HepG2 (cell line): Measurements from ENCODE around the gene ARFGEF3. TPM values are rescaled to one million over a fixed set of nuclear protein-coding genes. Genes with fewer than 3 reads are reported as not detected.

Source experiments
- ATF7 ChIP-seq, 2 experiments: fragments of 450-650 bp in 1 of 2; sonication (generic) in 1 of 2; formaldehyde crosslinking in 1 of 2; IDR thresholded peaks; 2 replicates each; pipeline versions ENCODE4 v1.4.0 to v1.6.1; 2016 to 2020; ENCODE audit warnings: antibody characterized with exemption in 1 of 2, mild to moderate bottlenecking in 1 of 2, missing genetic modification reagents in 1 of 2
- FOXC1 ChIP-seq: sonication (generic); formaldehyde crosslinking; IDR thresholded peaks from 2 replicates; pipeline ENCODE4 v1.8.0; 2022; ENCODE audit warnings: mild to moderate bottlenecking, missing genetic modification reagents, borderline replicate concordance
- KDM1A ChIP-seq: IDR thresholded peaks from 2 replicates; pipeline ENCODE4 v1.6.1; 2016; ENCODE audit warnings: missing compliant biosample characterization
- MED13 ChIP-seq: sonication (generic); formaldehyde crosslinking; IDR thresholded peaks from 2 replicates; pipeline ENCODE4 v1.5.0; 2020; ENCODE audit warnings: missing genetic modification reagents
- NRL ChIP-seq: sonication (generic); formaldehyde crosslinking; IDR thresholded peaks from 2 replicates; pipeline ENCODE4 v1.5.0; 2020; ENCODE audit warnings: missing genetic modification reagents, mild to moderate bottlenecking, moderate library complexity, borderline replicate concordance
- TP53 ChIP-seq: sonication (generic); formaldehyde crosslinking; conservative IDR thresholded peaks from 2 replicates; pipeline ENCODE4 v1.4.0; 2020; ENCODE audit warnings: missing genetic modification reagents
- ZBTB3 ChIP-seq: sonication (generic); formaldehyde crosslinking; IDR thresholded peaks from 2 replicates; pipeline ENCODE4 v1.4.0; 2020; ENCODE audit warnings: low read depth, mild to moderate bottlenecking, moderate library complexity, missing genetic modification reagents, borderline replicate concordance
- ZNF180 ChIP-seq: sonication (generic); formaldehyde crosslinking; IDR thresholded peaks from 2 replicates; pipeline ENCODE4 v1.4.0; 2020; ENCODE audit warnings: low read depth, missing genetic modification reagents, borderline replicate concordance
- ZNF746 ChIP-seq: sonication (generic); formaldehyde crosslinking; IDR thresholded peaks from 2 replicates; pipeline ENCODE4 v1.8.0; 2022; ENCODE audit warnings: mild to moderate bottlenecking, missing genetic modification reagents
- ZNF749 ChIP-seq: sonication (generic); formaldehyde crosslinking; IDR thresholded peaks from 2 replicates; pipeline ENCODE4 v1.8.0; 2022; ENCODE audit warnings: mild to moderate bottlenecking, missing genetic modification reagents, moderate library complexity, borderline replicate concordance
- polyA plus RNA-seq, 8 experiments: library from polyadenylated mRNA; depleted of rRNA in 3 of 8; stranded (reverse) in 7 of 8; unstranded in 1 of 8; fragments of >200 nt; fragmentation: Illumina TruSeq in 4 of 8; extraction: Trizol in 4 of 8; gene quantifications; 2 replicates each; pipeline versions ENCODE4 v1.2.1 to v1.2.3, GENCODE V29; 2011 to 2016; ENCODE audit warnings: low read depth in 4 of 8, missing spikeins in 1 of 8, mixed read lengths in 1 of 8; ENCODE audit not compliant: insufficient read depth in 1 of 8
- total RNA-seq, 5 experiments: library from RNA; depleted of rRNA; stranded (reverse); fragments of >200 nt; fragmentation: Illumina TruSeq; extraction: Trizol; gene quantifications; 2 replicates each; pipeline ENCODE4 v1.2.3, GENCODE V29; 2016; ENCODE audit warnings: low read depth in 1 of 5
- TF ChIP-seq, protein P1 (sequence below): sonication (generic); formaldehyde crosslinking; IDR thresholded peaks from 2 replicates; pipeline ENCODE4 v1.4.0; 2020; ENCODE audit warnings: missing genetic modification reagents, borderline replicate concordance
- TF ChIP-seq, protein P2 (sequence below): sonication (generic); formaldehyde crosslinking; IDR thresholded peaks from 2 replicates; pipeline ENCODE4 v1.5.0; 2020; ENCODE audit warnings: mild to moderate bottlenecking, missing genetic modification reagents, borderline replicate concordance
- TF ChIP-seq, protein P3 (sequence below): sonication (generic); formaldehyde crosslinking; IDR thresholded peaks from 2 replicates; pipeline ENCODE4 v1.8.0; 2022; ENCODE audit warnings: mild to moderate bottlenecking, missing genetic modification reagents, borderline replicate concordance
- TF ChIP-seq, protein P4 (sequence below): sonication (generic); formaldehyde crosslinking; IDR thresholded peaks from 2 replicates; pipeline ENCODE4 v1.4.0; 2020; ENCODE audit warnings: mild to moderate bottlenecking, missing genetic modification reagents, borderline replicate concordance
- TF ChIP-seq, protein P5 (sequence below): sonication (generic); formaldehyde crosslinking; IDR thresholded peaks from 2 replicates; pipeline ENCODE4 v1.5.0; 2020; ENCODE audit warnings: mild to moderate bottlenecking, low read depth, missing genetic modification reagents, borderline replicate concordance

Gene ARFGEF3
- total and polyA plus RNA-seq, 2 of the 13 experiments (the other 11 are each of a cell fraction or from before 2014, with no cell fraction given) = 0.60 to 2.6 TPM

DNA sequence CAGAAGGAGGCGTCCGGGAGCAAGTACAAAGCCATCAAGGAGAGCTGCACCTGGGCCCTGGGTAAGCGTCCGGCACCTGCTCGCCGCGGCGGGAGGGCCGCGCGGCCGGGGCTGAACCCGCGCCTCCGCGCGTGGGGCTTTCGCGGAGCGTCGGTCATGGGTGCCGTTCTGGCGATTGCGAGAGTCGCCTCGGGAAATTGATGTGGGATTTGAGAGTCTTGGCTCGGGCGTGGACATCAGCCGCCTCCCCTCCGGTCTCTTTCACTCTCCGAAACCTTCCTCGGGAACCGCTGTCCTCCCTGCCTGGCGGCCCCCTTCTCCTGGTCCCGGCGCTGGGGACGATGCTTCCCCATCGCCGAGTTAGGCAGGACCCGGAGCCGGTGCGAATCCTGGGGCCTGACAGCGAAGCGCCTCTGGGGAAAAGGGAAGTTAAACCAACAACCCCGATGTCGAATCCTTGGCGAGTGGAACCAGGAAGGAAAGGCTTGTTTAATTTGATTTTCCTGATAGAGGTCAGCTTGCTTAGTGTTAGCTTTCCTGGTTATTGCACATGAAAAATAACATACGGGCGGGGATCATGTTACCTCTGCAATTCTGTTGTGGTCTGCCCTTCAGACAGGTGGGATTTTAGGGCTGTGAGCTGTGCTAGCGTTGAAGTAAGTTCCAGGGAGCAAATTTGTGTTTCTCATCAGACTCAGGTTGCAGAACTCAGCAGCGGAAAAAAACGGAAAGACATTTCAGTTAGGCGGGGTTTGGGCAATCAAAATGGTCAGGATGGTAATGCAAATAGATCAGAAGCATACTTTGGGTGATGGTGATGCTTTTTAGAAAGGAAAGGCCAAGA is 594 bp downstream of the ARFGEF3 start (continued):
- TF ChIP-seq, protein P1, sequence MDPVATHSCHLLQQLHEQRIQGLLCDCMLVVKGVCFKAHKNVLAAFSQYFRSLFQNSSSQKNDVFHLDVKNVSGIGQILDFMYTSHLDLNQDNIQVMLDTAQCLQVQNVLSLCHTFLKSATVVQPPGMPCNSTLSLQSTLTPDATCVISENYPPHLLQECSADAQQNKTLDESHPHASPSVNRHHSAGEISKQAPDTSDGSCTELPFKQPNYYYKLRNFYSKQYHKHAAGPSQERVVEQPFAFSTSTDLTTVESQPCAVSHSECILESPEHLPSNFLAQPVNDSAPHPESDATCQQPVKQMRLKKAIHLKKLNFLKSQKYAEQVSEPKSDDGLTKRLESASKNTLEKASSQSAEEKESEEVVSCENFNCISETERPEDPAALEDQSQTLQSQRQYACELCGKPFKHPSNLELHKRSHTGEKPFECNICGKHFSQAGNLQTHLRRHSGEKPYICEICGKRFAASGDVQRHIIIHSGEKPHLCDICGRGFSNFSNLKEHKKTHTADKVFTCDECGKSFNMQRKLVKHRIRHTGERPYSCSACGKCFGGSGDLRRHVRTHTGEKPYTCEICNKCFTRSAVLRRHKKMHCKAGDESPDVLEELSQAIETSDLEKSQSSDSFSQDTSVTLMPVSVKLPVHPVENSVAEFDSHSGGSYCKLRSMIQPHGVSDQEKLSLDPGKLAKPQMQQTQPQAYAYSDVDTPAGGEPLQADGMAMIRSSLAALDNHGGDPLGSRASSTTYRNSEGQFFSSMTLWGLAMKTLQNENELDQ (CRISPR knock-in tag) = no peak
- 0 out of 2 replicates have a peak, but pooled peaks have one; percentile 23 for TF ChIP-seq MED13 (CRISPR knock-in tag)
- no peak for TF ChIP-seq NRL (CRISPR knock-in tag)
- TF ChIP-seq, protein P2, sequence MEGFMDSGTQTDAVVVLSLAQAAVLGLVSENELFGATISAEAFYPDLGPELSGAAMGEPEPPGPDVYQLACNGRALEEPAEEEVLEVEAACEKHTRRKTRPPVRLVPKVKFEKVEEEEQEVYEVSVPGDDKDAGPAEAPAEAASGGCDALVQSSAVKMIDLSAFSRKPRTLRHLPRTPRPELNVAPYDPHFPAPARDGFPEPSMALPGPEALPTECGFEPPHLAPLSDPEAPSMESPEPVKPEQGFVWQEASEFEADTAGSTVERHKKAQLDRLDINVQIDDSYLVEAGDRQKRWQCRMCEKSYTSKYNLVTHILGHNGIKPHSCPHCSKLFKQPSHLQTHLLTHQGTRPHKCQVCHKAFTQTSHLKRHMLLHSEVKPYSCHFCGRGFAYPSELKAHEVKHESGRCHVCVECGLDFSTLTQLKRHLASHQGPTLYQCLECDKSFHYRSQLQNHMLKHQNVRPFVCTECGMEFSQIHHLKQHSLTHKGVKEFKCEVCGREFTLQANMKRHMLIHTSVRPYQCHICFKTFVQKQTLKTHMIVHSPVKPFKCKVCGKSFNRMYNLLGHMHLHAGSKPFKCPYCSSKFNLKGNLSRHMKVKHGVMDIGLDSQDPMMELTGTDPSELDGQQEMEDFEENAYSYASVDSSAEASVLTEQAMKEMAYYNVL = no peak
- TF ChIP-seq ZNF749 = no peak
- TF ChIP-seq ZNF180 = no peak
- TF ChIP-seq FOXC1 = 0 out of 2 replicates have a peak, but pooled peaks have one; percentile 37
- no peak for TF ChIP-seq ZNF746
- TF ChIP-seq ATF7 (IDR thresholded peaks at IDR 0.05) = no peak
- no peak for TF ChIP-seq ATF7 (CRISPR knock-in tag; IDR thresholded peaks at IDR 0.05)
- TF ChIP-seq, protein P3, sequence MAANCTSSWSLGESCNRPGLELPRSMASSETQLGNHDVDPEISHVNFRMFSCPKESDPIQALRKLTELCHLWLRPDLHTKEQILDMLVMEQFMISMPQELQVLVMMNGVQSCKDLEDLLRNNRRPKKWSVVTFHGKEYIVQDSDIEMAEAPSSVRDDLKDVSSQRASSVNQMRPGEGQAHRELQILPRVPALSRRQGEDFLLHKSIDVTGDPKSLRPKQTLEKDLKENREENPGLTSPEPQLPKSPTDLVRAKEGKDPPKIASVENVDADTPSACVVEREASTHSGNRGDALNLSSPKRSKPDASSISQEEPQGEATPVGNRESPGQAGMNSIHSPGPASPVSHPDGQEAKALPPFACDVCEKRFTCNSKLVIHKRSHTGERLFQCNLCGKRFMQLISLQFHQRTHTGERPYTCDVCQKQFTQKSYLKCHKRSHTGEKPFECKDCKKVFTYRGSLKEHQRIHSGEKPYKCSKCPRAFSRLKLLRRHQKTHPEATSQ = no peak
- peak; percentile 54; the same call in 1 of the 2 replicates for TF ChIP-seq TP53 (CRISPR knock-in tag)
- TF ChIP-seq, protein P4, sequence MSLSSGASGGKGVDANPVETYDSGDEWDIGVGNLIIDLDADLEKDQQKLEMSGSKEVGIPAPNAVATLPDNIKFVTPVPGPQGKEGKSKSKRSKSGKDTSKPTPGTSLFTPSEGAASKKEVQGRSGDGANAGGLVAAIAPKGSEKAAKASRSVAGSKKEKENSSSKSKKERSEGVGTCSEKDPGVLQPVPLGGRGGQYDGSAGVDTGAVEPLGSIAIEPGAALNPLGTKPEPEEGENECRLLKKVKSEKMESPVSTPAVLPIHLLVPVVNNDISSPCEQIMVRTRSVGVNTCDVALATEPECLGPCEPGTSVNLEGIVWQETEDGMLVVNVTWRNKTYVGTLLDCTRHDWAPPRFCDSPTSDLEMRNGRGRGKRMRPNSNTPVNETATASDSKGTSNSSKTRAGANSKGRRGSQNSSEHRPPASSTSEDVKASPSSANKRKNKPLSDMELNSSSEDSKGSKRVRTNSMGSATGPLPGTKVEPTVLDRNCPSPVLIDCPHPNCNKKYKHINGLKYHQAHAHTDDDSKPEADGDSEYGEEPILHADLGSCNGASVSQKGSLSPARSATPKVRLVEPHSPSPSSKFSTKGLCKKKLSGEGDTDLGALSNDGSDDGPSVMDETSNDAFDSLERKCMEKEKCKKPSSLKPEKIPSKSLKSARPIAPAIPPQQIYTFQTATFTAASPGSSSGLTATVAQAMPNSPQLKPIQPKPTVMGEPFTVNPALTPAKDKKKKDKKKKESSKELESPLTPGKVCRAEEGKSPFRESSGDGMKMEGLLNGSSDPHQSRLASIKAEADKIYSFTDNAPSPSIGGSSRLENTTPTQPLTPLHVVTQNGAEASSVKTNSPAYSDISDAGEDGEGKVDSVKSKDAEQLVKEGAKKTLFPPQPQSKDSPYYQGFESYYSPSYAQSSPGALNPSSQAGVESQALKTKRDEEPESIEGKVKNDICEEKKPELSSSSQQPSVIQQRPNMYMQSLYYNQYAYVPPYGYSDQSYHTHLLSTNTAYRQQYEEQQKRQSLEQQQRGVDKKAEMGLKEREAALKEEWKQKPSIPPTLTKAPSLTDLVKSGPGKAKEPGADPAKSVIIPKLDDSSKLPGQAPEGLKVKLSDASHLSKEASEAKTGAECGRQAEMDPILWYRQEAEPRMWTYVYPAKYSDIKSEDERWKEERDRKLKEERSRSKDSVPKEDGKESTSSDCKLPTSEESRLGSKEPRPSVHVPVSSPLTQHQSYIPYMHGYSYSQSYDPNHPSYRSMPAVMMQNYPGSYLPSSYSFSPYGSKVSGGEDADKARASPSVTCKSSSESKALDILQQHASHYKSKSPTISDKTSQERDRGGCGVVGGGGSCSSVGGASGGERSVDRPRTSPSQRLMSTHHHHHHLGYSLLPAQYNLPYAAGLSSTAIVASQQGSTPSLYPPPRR (CRISPR knock-in tag) = no peak
- no peak for TF ChIP-seq ZBTB3 (CRISPR knock-in tag)
- TF ChIP-seq KDM1A = 0 out of 2 replicates have a peak, but pooled peaks have one; percentile 13
- TF ChIP-seq, protein P5, sequence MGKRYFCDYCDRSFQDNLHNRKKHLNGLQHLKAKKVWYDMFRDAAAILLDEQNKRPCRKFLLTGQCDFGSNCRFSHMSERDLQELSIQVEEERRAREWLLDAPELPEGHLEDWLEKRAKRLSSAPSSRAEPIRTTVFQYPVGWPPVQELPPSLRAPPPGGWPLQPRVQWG = no peak
